ENCODE measurements around the gene DHX30. TPM values are rescaled to one million over a fixed set of nuclear protein-coding genes. Genes with fewer than 3 reads are reported as not detected.

DHX30 gene
- total RNA-seq, 1 donor from 2014 or later: 42.4 TPM

DNA sequence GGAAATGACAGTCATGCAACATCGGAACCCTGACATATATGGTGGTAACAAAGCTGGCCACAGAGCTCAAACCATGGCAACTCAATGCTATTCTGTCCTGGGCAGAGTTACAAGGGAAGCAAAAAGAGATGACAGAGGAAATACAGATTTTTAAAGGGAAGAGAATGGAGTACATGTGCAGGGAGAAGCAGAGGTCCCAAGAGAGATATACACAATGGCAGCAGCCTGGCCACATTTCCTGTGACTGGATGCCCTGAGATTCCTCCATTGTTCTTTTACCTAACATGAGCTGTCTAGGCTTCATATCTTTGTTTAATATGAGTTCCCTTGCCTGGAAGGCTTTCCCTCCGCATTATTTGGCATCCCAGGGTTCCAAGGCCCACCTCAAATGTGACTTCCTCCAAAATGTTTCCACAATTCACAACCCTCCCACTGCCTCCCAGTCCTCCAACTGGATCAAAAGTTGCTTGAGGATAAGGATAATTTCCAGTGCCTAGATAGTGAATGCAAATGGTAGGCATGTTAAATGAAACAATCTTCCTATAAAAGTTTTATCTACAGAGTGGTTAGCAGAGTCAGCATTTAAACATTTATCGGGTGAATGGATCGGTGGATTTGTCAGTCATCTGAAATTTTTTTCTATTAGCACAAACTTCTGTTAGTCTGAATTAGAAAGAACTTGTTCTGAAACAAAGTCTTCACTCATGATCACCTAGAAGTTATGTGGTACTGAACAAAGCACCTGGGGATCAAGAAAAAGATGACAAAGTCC is 86.2 kb downstream of the DHX30 start:
- no peak for DNase-seq

DNA sequence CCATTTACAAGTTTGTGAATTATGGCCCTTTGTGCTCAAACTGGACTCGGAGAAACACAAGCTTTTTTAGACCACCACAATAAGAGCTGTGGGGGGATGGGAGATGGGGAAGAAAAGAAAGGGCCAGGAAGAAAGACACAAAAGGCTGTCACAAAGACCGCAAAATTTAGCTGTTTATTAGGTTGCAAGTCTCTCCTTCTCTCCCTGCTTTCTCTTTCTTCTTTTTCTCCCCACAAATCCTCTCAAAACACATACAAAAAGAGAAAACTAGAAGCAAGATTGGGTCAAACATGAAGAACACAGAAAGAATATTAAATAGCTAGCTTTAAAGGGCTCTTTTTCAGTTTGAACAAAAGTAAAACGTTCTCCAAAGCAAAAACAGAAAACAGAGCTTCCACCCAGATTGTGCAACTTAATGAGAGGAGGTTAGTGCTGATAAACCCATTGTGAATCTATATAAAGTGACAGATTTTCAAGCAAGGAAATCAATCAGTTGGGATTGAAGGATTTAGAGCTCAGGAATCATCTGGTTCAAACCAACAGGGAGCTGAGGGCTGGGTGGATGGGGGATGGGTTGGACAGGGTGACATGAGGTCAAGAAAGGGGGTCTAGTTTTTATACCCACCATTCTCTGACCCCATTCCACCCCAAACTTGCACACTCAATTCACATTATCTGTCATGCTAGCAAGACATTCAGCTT is 87.3 kb downstream of the DHX30 start:
- DNase-seq: no peak

GRCh38 chr3:47890828-47891612 is 88.1 kb downstream of the DHX30 start:
- DNase-seq: peak; percentile 22

DNA sequence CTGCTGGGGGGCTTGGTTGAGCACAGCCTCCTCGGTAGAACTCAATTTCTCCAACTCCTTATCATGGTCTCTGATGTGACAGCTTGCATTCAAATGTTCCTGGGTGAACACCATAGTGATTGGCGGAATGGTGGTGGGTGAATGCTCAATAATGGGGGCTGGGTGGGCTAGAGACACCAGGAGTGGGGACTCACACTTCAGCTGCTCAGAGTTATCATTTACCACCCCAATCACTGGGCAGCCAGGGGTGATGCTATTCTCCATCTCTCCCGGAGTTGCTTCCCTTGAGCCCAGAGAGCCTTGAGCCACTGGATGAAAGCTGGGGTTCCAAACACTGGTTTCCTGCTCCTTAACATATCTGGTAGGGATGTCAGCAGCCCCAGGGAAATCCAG is 88.7 kb downstream of the DHX30 start:
- no peak for DNase-seq

DNA sequence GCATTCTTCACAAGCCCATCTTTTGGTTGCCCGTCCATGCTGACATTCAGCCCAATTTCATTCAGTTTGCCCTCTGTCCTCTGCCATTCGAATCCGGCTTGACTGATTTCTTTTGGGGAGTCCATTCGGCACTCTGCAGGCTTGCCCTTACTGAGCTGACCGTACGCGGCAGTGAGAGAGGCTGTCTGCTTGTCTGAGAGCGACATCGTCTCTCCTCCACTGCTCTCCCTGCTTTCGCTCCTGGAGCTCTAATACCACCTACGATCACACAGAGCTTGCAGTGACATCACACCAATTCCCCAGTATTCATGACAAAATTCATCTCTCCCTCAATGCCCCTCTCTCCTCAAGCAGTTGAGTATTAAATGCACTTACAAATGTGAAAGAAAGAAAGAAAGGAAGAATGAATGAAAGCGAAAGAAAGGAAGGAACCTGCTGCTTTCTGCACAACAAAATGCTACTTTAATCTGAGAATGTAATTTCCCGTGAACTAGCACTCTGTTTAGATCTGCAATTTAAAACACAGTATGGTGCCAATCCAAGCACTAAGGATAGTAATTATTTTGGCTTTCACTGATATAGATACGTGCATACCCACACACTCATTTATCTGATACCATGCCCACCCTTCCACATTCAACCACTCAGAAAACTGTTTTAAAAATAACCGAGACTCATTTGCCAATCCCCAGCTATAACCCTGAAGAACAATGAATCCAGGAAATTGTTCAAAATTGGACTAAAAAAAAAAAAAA is 89.5 kb downstream of the DHX30 start:
- no peak for DNase-seq

DNA sequence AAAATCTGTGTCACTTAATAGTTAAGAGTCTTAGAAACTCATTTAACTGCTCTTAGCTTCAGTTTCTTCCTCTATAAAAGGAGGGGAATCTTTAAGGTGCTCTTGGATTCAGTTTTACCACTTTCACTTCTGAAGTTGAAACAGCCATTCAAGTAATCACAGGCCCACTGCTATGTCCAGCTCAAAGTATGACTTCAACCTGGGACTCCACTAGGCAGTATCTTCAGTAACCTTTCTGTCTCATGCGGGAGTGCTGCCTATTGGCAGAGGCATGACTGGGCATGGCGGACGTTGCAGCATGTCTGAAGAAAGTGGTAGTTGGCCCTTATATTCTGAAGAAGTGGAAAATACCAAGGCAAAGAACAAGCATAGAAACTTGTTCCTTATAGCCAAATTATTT is 92.3 kb downstream of the DHX30 start:
- no peak for DNase-seq

- DNase-seq: no peak
Observed at GRCh38 chr3:47896736-47897135, 93.8 kb downstream of the DHX30 start.

- DNase-seq: no peak
Observed at GRCh38 chr3:47897954-47898353, 95.0 kb downstream of the DHX30 start.

GRCh38 chr3:47899495-47900108 is 96.7 kb downstream of the DHX30 start:
- DNase-seq: no peak

Small RNA genes lying within 50 kb of the gene (small RNA-seq; reads per million reads assigned to genes)
- gene MIR1226 (ENCODE audit: low replicate concordance): not detected
- gene RF02271 (ENCODE audit: low replicate concordance): not detected

Other genes with a start within 250 kb of the DHX30 start
- 1.2 TPM for gene CSPG5, start 224.3 kb upstream of the DHX30 start, total RNA-seq
- gene SMARCC1, start 21.2 kb upstream of the DHX30 start, total RNA-seq: 58.6 TPM
- gene MAP4, start 213.3 kb downstream of the DHX30 start, total RNA-seq: 88.6 TPM

Measured in skin of body (tissue), 3 donors.